ENCODE results near the gene RASL12. TPM values are rescaled to one million over a fixed set of nuclear protein-coding genes. Genes with fewer than 3 reads are reported as not detected.
"Not testable (repeated sequence)": the region's sequence is repeated elsewhere in the genome, so short reads cannot be mapped to it uniquely, and the experiment has no call there.

Gene RASL12
- total RNA-seq, 6 donors from 2014 or later: 12.8 to 49.9 (median 24.9) TPM

DNA sequence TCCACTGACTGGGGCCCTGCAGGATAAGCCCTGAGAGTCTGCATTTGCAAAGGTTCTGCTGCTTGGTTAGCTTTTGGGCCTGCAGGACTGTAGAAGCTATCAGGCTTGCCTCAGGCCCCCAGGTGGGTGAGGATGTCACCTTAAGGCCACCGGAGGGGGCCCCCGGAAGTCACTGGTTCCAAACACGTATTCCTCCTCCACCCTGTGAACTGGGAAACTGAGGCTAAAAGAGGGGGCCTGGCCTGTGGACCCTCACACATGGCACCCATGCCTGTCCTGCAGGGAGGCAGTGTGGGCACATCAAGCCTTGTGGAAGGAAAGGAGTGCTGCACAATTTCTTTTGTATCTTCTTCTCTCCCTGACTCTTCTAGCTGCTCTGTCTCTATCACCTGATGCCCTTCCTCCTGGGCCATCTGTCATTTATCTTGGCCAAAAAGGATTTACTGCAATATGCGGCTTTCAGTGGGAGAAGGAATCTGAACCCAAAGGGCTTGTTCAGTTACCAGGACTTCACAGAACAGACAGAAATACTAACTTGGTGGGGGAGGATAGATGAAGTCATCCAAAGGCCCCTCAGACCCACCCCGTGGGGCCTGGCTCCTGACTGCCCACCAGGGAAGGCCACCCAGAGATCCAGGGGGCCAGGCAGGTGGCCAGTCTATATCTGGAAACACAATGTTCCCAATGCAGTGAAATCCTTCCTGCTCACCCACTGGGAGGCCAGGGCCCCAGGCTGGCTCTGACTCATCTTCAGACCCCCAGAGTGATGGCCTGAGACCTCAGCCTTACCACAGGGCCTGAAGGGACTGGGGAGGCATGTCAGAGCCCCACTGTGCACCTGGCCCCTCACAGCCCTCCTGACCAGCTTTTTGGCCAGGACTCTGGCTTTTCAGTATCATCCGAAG lies 28.9 kb upstream of the RASL12 start:
- peaks cover 9 to 44% (median 27%) of the 10 kb centered on the region in 4 donors for H3K36me3 ChIP-seq

DNA sequence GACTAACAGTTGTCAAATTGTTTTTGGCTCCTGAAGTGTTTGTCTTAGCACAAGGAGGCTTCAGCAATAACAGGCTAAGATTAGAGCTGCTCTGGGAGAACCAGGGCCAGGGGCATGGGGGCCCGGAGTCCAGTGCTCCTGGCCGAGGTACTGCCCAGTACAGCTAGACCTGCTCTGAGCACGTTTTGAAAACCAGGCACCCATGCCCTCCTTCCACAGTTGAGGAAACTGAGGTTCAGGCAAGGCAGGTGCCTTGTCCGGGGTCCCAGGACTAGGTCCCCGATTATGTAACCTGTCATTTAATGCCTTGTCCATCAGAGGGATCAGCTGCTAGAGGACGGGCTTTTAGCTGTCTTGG lies 27.9 kb upstream of the RASL12 start:
- TF ChIP-seq POLR2A (IDR thresholded peaks at IDR 0.05) (no peak), POLR2AphosphoS5 (IDR thresholded peaks at IDR 0.05) (no peak), EP300 (IDR thresholded peaks at IDR 0.05) (no peak)
- TF ChIP-seq, protein P1, sequence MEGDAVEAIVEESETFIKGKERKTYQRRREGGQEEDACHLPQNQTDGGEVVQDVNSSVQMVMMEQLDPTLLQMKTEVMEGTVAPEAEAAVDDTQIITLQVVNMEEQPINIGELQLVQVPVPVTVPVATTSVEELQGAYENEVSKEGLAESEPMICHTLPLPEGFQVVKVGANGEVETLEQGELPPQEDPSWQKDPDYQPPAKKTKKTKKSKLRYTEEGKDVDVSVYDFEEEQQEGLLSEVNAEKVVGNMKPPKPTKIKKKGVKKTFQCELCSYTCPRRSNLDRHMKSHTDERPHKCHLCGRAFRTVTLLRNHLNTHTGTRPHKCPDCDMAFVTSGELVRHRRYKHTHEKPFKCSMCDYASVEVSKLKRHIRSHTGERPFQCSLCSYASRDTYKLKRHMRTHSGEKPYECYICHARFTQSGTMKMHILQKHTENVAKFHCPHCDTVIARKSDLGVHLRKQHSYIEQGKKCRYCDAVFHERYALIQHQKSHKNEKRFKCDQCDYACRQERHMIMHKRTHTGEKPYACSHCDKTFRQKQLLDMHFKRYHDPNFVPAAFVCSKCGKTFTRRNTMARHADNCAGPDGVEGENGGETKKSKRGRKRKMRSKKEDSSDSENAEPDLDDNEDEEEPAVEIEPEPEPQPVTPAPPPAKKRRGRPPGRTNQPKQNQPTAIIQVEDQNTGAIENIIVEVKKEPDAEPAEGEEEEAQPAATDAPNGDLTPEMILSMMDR (IDR thresholded peaks at IDR 0.05): no peak
- WGBS, 2 donors: 80 to 87% methylated on average over 5 to 6 of the region's 6 CpGs

More for the DNA sequence above, 28.9 kb upstream of the RASL12 start:
- ATAC-seq (ENCODE audit: low FRiP score in 2 of 2) (no peak), DNase-seq (no peak)
- Histone ChIP-seq H3K9me3 (no peaks in the 10 kb centered on the region), H3K27ac (no peak overlapping the region), H3K4me1 (peaks cover 0 to 8% (median 3%) of the 10 kb centered on the region in 4 donors), H3K4me3 (no peak overlapping the region), H3K27me3 (no peaks in the 10 kb centered on the region)
- 91 to 100% methylated on average over 1 to 6 of the region's 6 CpGs for WGBS, 2 donors
- TF ChIP-seq, protein P1 (IDR thresholded peaks at IDR 0.05): no peak
- TF ChIP-seq POLR2AphosphoS5 (IDR thresholded peaks at IDR 0.05) (no peak), EP300 (IDR thresholded peaks at IDR 0.05) (no peak)

DNA sequence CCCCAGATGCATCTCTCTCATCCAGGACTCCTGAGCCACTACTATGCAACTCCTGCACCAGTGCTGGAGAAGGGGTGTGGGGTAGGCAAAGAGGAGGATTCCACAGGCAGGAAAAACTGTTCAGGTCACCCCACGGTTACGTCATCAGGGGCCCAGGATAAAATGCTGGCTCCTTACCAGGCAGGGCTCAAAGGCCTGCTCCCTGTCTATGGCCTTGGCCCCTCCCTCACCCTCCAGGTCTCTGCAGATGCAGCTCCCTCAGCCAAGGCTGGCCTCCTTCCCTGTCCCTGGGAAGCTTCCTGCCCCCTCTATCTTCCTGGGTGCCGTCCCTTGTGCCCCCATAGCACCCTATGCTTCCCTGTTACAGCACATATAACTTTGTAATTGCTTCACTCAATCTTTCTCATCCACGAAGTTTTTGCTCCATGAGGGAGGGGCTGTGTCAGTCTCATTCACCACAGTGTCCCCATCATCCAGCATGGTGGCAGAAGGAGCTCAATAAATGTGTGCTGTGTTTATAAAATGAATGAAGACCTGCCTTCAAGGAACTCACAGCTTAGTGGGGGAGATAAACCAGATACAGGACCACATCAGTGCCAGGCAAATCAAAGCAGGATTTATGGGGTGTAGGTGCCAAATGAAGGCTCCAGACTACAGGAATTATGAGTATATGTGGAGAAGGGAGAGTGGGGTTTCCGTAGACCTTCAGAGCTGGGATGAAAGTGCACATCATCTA lies 27.4 kb upstream of the RASL12 start:
- Histone ChIP-seq H3K27ac (no peak overlapping the region), H3K27me3 (no peaks in the 10 kb centered on the region), H3K36me3 (peaks cover 9 to 36% (median 27%) of the 10 kb centered on the region in 4 donors), H3K4me1 (peaks cover 0 to 2% (median 0%) of the 10 kb centered on the region in 4 donors), H3K9me3 (no peaks in the 10 kb centered on the region), H3K4me3 (no peak overlapping the region)
- no peak for ATAC-seq (ENCODE audit: low FRiP score in 2 of 2)
- WGBS, 2 donors: 69 to 76% methylated on average over 5 of the region's 5 CpGs
- TF ChIP-seq, protein P1 (IDR thresholded peaks at IDR 0.05): no peak
- TF ChIP-seq POLR2AphosphoS5 (IDR thresholded peaks at IDR 0.05): no peak
- TF ChIP-seq EP300 (IDR thresholded peaks at IDR 0.05): no peak
- TF ChIP-seq POLR2A (IDR thresholded peaks at IDR 0.05): no peak
- no peak for DNase-seq

More for the DNA sequence above, 27.9 kb upstream of the RASL12 start:
- no peak for DNase-seq
- no peak overlapping the region for H3K4me3 ChIP-seq
- no peak for ATAC-seq (ENCODE audit: low FRiP score in 2 of 2)
- peaks cover 0 to 2% (median 0%) of the 10 kb centered on the region in 4 donors for H3K4me1 ChIP-seq
- H3K27me3 ChIP-seq: no peaks in the 10 kb centered on the region
- H3K9me3 ChIP-seq: no peaks in the 10 kb centered on the region
- peaks cover 9 to 40% (median 27%) of the 10 kb centered on the region in 4 donors for H3K36me3 ChIP-seq
- H3K27ac ChIP-seq: no peak overlapping the region

DNA sequence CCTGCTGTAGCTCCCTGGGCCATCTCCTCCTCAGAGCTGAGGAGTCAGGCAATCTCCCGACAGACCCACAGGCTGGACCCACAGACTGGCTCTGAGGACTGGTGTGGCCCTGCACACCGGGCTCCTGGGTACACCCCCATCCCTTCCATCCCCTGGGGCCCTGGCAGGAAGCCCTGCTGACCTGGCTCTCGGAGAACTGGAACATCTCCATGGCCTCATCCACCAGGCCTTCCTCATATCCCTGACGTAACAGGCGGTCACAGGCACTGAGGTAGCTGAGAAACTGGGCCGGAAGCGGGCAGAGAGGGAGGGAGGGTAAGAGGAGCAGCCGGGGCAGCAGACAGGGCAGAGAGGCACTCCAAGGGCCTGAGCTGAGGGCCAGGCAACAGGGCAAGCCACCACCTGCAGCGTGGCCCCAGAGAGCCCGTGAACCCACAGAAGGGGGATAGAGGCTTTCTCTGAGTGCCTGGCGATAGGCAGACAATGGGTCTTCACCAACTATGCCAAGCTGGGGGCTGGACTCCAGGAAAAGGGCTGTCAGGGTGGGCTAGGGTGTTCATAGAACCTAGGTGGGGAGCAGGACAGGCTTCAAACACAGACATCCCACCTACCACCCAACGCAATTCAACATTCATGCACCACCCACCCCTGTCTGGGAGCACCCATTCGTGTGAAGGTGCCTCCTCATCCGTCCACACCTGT lies 26.7 kb upstream of the RASL12 start:
- 75 to 99% methylated on average over 10 to 14 of the region's 14 CpGs for WGBS, 2 donors
- ATAC-seq (ENCODE audit: low FRiP score in 2 of 2) (no peak), DNase-seq (no peak)
- H3K36me3 ChIP-seq: peaks cover 8 to 29% (median 24%) of the 10 kb centered on the region in 4 donors
- H3K4me3 ChIP-seq: no peak overlapping the region
- TF ChIP-seq, protein P1 (IDR thresholded peaks at IDR 0.05): no peak
- no peak for TF ChIP-seq POLR2A (IDR thresholded peaks at IDR 0.05)
- no peak for TF ChIP-seq EP300 (IDR thresholded peaks at IDR 0.05)
- TF ChIP-seq POLR2AphosphoS5 (IDR thresholded peaks at IDR 0.05): no peak
- no peaks in the 10 kb centered on the region for H3K27me3 ChIP-seq
- H3K4me1 ChIP-seq: peaks cover 2 to 5% (median 4%) of the 10 kb centered on the region in 4 donors
- peak overlapping the region in 1 of 4 donors; percentile 8 for H3K27ac ChIP-seq
- no peaks in the 10 kb centered on the region for H3K9me3 ChIP-seq

DNA sequence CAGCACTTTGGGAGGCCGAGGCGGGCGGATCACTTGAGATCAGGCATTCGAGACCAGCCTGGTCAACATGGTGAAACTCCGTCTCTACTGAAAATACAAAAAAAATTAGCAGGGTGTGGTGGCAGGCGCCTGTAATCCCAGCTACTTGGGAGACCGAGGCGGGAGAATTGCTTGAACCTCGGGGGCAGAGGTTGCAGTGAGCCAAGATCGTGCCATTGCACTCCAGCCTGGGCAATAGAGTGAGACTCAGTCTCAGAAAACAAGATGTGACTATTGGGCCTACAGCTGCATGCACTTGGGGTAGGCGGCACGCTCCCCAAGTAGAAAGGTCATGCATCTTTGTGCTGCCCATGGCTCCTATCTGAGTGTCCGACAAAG lies 26.0 kb upstream of the RASL12 start:
- not testable (repeated sequence) for H3K9me3 ChIP-seq; ATAC-seq (ENCODE audit: low FRiP score in 2 of 2); DNase-seq; H3K27me3 ChIP-seq; H3K4me3 ChIP-seq
- Histone ChIP-seq H3K27ac (peak overlapping the region in 1 of 4 donors; percentile 8), H3K36me3 (peaks cover 4 to 23% (median 17%) of the 10 kb centered on the region in 4 donors), H3K4me1 (peaks cover 2 to 12% (median 11%) of the 10 kb centered on the region in 4 donors)
- 94 to 98% methylated on average over 13 of the region's 13 CpGs for WGBS, 2 donors
